Muscle of leg (tissue), 11 donors: ENCODE measurements around the gene MRPL19. TPM values are rescaled to one million over a fixed set of nuclear protein-coding genes. Genes with fewer than 3 reads are reported as not detected.

ENCODE experiments used
- DNase-seq: peaks from one replicate; pipeline ENCODE4 v3.0.0; 2013
- H3K27ac ChIP-seq: one replicate; pipeline ENCODE4 v1.5.1; 2013; ENCODE audit warnings: mild to moderate bottlenecking, low read length, control low read depth
- H3K27me3 ChIP-seq: one replicate; pipeline ENCODE4 v1.6.1; 2013; ENCODE audit warnings: low read length; ENCODE audit not compliant: control insufficient read depth, insufficient read depth
- H3K36me3 ChIP-seq: one replicate; pipeline ENCODE4 v1.6.1; 2013; ENCODE audit warnings: low read length; ENCODE audit not compliant: control insufficient read depth, insufficient read depth
- H3K4me1 ChIP-seq: one replicate; pipeline ENCODE4 v1.6.1; 2013; ENCODE audit warnings: low read length; ENCODE audit not compliant: control insufficient read depth, insufficient read depth
- H3K4me3 ChIP-seq: one replicate; pipeline ENCODE4 v1.5.1; 2013; ENCODE audit warnings: low read length, control low read depth
- H3K9me3 ChIP-seq: replicated peaks from 2 replicates; pipeline ENCODE4 v1.6.1; 2013; ENCODE audit warnings: low read depth, low read length; ENCODE audit not compliant: control insufficient read depth
- WGBS: methylation state at CpG from one replicate; pipeline ENCODE4 v1.1.5; 2013; ENCODE audit warnings: missing lambda C conversion rate; ENCODE audit not compliant: insufficient coverage; 5-methylcytosine and 5-hydroxymethylcytosine counted together
- polyA plus RNA-seq, 8 donors: library from polyadenylated mRNA; unstranded; fragments of 120-200 nt; gene quantifications; one replicate each; pipeline versions ENCODE4 v1.2.1 to v1.2.3, GENCODE V29; 2013; ENCODE audit warnings: inconsistent platforms in 1 of 8, low replicate concordance in 1 of 8; ENCODE audit not compliant: insufficient read length in 8 of 8, insufficient read depth in 1 of 8
- total RNA-seq: library from RNA; stranded (reverse); fragments of 120-200 nt; gene quantifications from one replicate; pipeline ENCODE4 v1.2.4, GENCODE V29; 2013

MRPL19 gene
- total and polyA plus RNA-seq, 9 donors: 27.3 to 39.5 (median 34.8) TPM

DNA sequence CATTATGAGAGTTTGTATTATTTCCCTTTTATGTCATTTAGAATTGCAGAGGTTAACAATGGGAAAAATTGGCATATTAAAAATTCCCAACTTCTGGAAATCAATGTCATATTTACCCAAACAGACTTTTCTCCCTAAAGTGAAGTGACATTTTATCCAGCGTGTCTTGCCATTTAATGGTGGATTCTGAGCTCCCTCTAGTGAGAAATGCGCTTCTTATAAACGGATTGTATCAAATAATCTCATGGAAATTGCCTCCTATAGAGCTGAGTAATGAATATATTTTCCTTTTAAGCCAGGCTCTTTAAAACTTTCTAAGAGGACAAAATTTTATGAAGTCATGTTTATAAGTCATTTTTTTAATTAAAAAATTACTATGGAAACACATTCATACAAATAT lies 69.8 kb downstream of the MRPL19 start:
- Histone ChIP-seq H3K27ac (no peak overlapping the region), H3K4me3 (no peak overlapping the region), H3K36me3 (no peaks in the 10 kb centered on the region), H3K4me1 (no peaks in the 10 kb centered on the region), H3K9me3 (no peaks in the 10 kb centered on the region), H3K27me3 (no peaks in the 10 kb centered on the region)
- peak; percentile 38 for DNase-seq
- WGBS: no CpG with 5 or more reads among the region's 3 CpGs

DNA sequence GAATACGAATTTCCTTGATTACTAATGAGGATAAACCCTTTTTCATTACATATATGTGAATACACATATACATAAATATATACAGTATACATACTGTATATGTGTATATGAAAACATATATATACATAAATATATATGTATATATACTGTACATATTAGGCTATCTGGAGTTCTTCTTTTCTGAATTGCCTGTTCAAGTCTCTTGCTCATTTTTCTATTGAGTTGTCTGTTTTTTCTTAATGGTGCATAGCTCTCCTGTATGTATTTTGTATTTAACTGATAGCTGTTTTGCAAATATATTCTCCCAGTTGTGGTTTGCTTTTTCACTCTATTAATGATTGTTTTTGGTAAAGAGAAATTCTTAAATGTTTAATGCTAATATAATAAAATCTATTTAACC lies 73.0 kb downstream of the MRPL19 start:
- no CpG with 5 or more reads among the region's 1 CpG for WGBS

DNA sequence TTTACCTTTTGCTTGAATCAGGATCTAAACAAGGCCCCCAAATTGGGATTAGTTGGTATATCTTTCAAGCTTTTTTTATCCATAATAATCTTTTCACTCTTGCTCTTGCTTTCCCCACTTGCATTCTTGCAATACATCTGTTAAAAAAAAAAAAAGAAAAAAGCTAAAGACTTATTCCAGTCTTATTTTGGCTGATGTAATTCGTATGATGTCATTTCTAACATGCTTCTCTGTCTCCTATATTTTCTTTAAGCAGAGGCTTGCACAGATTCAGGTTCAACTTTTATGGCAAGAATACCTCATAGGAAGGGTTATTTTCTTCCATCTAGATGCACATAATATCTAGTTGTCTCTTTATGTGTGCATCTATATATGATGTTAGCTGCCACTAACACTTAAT lies 73.9 kb downstream of the MRPL19 start:
- Histone ChIP-seq H3K4me1 (no peaks in the 10 kb centered on the region), H3K4me3 (no peak overlapping the region), H3K27ac (no peak overlapping the region), H3K36me3 (no peaks in the 10 kb centered on the region), H3K9me3 (no peaks in the 10 kb centered on the region), H3K27me3 (no peaks in the 10 kb centered on the region)
- no peak for DNase-seq
- no CpG with 5 or more reads among the region's 1 CpG for WGBS

More for the DNA sequence above, 73.0 kb downstream of the MRPL19 start:
- DNase-seq: no peak
- H3K36me3 ChIP-seq: no peaks in the 10 kb centered on the region
- H3K27me3 ChIP-seq: no peaks in the 10 kb centered on the region
- H3K4me3 ChIP-seq: no peak overlapping the region
- H3K27ac ChIP-seq: no peak overlapping the region
- no peaks in the 10 kb centered on the region for H3K9me3 ChIP-seq
- H3K4me1 ChIP-seq: no peaks in the 10 kb centered on the region

DNA sequence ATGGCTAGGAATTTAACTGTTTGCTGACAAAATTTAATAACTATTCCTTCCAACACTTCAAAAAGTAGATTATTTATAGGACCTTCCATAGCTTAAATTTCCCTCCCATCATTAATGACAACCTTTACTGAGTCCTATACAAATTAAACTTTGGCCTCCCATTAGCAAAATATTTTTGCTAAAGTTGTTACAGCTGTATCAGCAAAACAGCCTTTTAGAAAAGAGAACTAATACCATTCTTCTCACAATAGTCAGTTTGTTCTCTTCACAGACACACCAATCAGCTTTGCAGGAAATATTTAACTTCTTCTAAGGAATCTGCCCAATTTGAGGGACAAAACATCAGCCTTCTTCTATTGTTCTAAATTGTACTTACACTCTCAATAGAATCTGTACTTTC lies 76.1 kb downstream of the MRPL19 start:
- H3K9me3 ChIP-seq: no peaks in the 10 kb centered on the region
- H3K27ac ChIP-seq: no peak overlapping the region
- no peaks in the 10 kb centered on the region for H3K36me3 ChIP-seq
- no peak overlapping the region for H3K4me3 ChIP-seq
- no peak for DNase-seq
- no peaks in the 10 kb centered on the region for H3K27me3 ChIP-seq
- no peaks in the 10 kb centered on the region for H3K4me1 ChIP-seq

DNA sequence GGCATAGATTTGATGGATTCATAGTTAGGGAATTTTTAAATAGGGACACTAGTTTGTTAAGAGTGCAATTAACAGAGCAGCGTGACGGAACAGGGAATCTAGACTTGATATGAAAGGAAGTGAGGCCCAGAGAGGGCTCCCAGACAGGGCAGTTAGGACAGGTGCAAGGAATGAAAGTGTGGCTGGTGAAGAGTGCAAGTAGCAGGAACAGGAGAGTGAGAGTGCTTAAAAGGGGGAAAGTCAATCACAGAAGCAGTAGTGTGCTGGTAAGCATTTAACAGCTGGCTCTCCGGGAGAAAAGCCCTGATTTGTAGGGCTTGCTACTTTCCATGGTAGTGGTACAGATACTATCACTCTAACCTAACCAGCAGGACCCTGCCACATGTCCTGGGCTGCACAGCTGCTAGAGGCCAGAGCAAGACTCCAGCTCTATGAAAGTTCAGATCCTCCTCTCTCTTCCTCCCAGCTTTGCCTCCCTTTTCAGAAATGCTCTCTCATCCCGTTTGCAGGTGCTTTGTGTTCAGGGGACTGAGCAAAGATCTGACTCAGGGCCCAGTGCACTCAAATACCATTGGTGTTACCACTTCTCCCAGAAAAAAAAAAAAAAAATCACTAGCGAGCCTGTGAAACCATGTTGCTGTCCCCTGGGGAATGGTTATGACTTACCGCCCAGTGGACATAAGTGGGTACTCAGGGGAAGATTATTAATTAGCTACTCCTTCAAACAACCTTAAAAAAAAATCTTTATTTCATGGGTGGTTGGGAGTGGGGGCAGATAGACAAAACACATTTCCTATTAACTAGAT lies 82.2 kb downstream of the MRPL19 start:
- no peaks in the 10 kb centered on the region for H3K4me1 ChIP-seq
- DNase-seq: no peak
- 56% methylated on average over 3 of the region's 6 CpGs for WGBS

DNA sequence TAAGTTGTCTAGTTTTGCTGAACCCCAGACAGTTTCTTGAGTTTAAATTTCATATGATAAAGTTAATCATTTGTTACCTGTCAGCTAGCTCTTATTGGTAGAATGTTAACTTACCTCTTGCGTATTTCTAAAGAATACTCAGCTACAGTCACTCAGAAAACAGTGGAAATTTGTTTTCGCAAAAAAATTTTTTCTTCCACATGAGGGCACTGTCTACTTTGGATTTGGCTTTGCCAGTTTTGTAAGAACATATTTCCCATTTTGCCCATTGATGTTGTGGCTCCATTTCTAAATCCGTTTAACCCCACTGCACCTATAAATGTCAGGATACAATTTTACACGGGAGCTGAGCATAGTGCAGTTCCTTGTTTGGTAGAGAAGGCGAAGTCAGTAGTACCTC lies 83.3 kb downstream of the MRPL19 start:
- peaks cover 4% of the 10 kb centered on the region for H3K27me3 ChIP-seq
- no peaks in the 10 kb centered on the region for H3K9me3 ChIP-seq
- no peak overlapping the region for H3K4me3 ChIP-seq
- H3K4me1 ChIP-seq: no peaks in the 10 kb centered on the region
- no peaks in the 10 kb centered on the region for H3K36me3 ChIP-seq
- no peak overlapping the region for H3K27ac ChIP-seq
- DNase-seq: peak; percentile 25
- WGBS: 50% methylated on average over 1 of the region's 5 CpGs

More for the DNA sequence above, 82.2 kb downstream of the MRPL19 start:
- Histone ChIP-seq H3K36me3 (no peaks in the 10 kb centered on the region), H3K27ac (no peak overlapping the region), H3K27me3 (peaks cover 4% of the 10 kb centered on the region), H3K9me3 (no peaks in the 10 kb centered on the region), H3K4me3 (no peak overlapping the region)

DNA sequence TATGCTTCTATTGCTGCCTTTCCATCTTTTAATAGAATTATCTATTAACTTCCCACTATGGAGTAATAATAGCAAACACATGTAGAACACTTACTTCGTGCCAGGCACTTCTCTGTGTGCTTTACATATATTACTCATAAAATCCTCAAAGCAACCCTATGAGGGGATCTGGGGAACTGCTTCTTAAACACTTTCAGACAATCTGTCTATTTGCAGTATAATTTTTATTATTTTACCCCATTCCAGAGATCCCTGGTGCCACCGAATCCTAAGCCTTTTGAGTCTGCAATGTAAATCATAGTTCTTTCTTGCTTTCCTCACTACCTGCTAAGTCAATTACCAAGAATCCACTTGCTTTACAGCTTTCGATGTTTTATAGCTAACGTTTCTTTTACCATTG lies 89.7 kb downstream of the MRPL19 start:
- no peak overlapping the region for H3K4me3 ChIP-seq
- 40% methylated on average over 1 of the region's 4 CpGs for WGBS
- no peaks in the 10 kb centered on the region for H3K4me1 ChIP-seq
- H3K27me3 ChIP-seq: no peaks in the 10 kb centered on the region
- DNase-seq: peak; percentile 68
- H3K36me3 ChIP-seq: no peaks in the 10 kb centered on the region
- H3K27ac ChIP-seq: no peak overlapping the region
- no peaks in the 10 kb centered on the region for H3K9me3 ChIP-seq

DNA sequence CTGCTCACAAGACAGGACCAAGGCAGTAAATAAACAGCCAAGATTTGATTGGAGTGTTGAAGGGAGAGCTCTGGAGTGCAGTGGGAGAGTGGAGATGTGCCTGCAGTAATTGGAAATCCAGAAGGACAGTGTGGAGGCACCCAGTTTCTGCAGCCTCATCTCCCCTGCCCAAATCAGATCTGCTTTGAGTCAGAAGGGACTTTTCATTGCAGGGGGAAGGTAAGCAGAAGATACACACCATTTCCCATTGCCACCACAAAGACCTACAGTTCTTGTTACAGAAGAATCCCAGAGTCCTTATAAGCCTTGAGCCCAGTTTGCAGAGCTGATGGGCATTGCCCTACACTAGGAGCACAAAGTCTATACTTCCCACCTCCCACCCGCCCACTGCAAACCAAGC lies 91.4 kb downstream of the MRPL19 start:
- H3K4me1 ChIP-seq: no peaks in the 10 kb centered on the region
- no peak overlapping the region for H3K27ac ChIP-seq
- no CpG with 5 or more reads among the region's 1 CpG for WGBS
- no peak overlapping the region for H3K4me3 ChIP-seq
- H3K27me3 ChIP-seq: no peaks in the 10 kb centered on the region
- no peaks in the 10 kb centered on the region for H3K9me3 ChIP-seq
- DNase-seq: no peak
- H3K36me3 ChIP-seq: no peaks in the 10 kb centered on the region

Other genes with a start within 250 kb of the MRPL19 start
- gene EVA1A, start 85.8 kb upstream of the MRPL19 start, total RNA-seq: 6.9 TPM
- 10 to 100 TPM in 2 of 8 donors, 1 to 10 TPM in 6; 4.7 to 12.7 (median 7.6) TPM for gene EVA1A, start 85.8 kb upstream of the MRPL19 start, polyA plus RNA-seq
- 26.6 TPM for gene GCFC2, start 64.1 kb downstream of the MRPL19 start, total RNA-seq
- gene GCFC2, start 64.1 kb downstream of the MRPL19 start, polyA plus RNA-seq: 10 to 100 TPM; 15.7 to 31.1 (median 19.7) TPM